H9 (cell line): ENCODE data around the gene RNF32. TPM values are rescaled to one million over a fixed set of nuclear protein-coding genes. Genes with fewer than 3 reads are reported as not detected.

Source experiments
- DNase-seq: peaks from one replicate; pipeline ENCODE4 v3.0.0-alpha.2; 2017
- H2AFZ ChIP-seq: one replicate; pipeline ENCODE4 v1.6.1; 2013; ENCODE audit warnings: mild to moderate bottlenecking, low read length, control low read depth, moderate library complexity
- H2AK5ac ChIP-seq: 2 replicates; pipeline ENCODE4 v1.6.1; 2013; ENCODE audit warnings: low read length, control low read depth, mixed read lengths; ENCODE audit not compliant: insufficient read length
- H2BK120ac ChIP-seq: one replicate; pipeline ENCODE4 v1.6.1; 2013; ENCODE audit warnings: low read depth, mild to moderate bottlenecking, low read length, control low read depth, inconsistent platforms; ENCODE audit not compliant: poor library complexity, severe bottlenecking
- H2BK12ac ChIP-seq: 2 replicates; pipeline ENCODE4 v1.6.1; 2013; ENCODE audit warnings: low read length, control low read depth, mixed read lengths, low read depth; ENCODE audit not compliant: insufficient read length
- H2BK15ac ChIP-seq: 2 replicates; pipeline ENCODE4 v1.6.1; 2013; ENCODE audit warnings: low read depth, low read length, control low read depth
- H2BK20ac ChIP-seq: one replicate; pipeline ENCODE4 v1.6.1; 2013; ENCODE audit warnings: low read depth, mild to moderate bottlenecking, low read length, control low read depth, inconsistent platforms; ENCODE audit not compliant: poor library complexity, severe bottlenecking
- H2BK5ac ChIP-seq: 2 replicates; pipeline ENCODE4 v1.6.1; 2013; ENCODE audit warnings: low read length, control low read depth, mixed read lengths; ENCODE audit not compliant: insufficient read length
- H3K14ac ChIP-seq: 2 replicates; pipeline ENCODE4 v1.6.1; 2013; ENCODE audit warnings: low read length, control low read depth; ENCODE audit not compliant: insufficient read depth
- H3K18ac ChIP-seq: 2 replicates; pipeline ENCODE4 v1.6.1; 2013; ENCODE audit warnings: low read depth, mild to moderate bottlenecking, mixed read lengths, low read length, control low read depth; ENCODE audit not compliant: insufficient read length
- H3K23ac ChIP-seq: 2 replicates; pipeline ENCODE4 v1.6.1; 2013; ENCODE audit warnings: low read length, control low read depth, mixed read lengths, low read depth; ENCODE audit not compliant: insufficient read length
- H3K23me2 ChIP-seq: 2 replicates; pipeline ENCODE4 v1.6.1; 2013; ENCODE audit warnings: low read depth, mild to moderate bottlenecking, mixed read lengths, low read length, control low read depth; ENCODE audit not compliant: insufficient read length, poor library complexity, severe bottlenecking
- H3K27ac ChIP-seq: 2 replicates; pipeline ENCODE4 v1.5.1; 2013; ENCODE audit warnings: low read length, control low read depth, mixed read lengths, low read depth; ENCODE audit not compliant: insufficient read length
- H3K27me3 ChIP-seq: 2 replicates; pipeline ENCODE4 v1.6.1; 2013; ENCODE audit warnings: low read length, control low read depth, inconsistent platforms; ENCODE audit not compliant: insufficient read depth
- H3K4ac ChIP-seq: 2 replicates; pipeline ENCODE4 v1.6.1; 2013; ENCODE audit warnings: low read depth, mild to moderate bottlenecking, control low read depth, inconsistent platforms, low read length, moderate library complexity
- H3K4me1 ChIP-seq: 2 replicates; pipeline ENCODE4 v1.6.1; 2013; ENCODE audit warnings: low read length, control low read depth, inconsistent platforms; ENCODE audit not compliant: insufficient read depth
- H3K4me2 ChIP-seq: 2 replicates; pipeline ENCODE4 v1.6.1; 2013; ENCODE audit warnings: low read length, control low read depth, mixed read lengths; ENCODE audit not compliant: insufficient read length, insufficient read depth
- H3K56ac ChIP-seq: 2 replicates; pipeline ENCODE4 v1.6.1; 2013; ENCODE audit warnings: low read depth, mild to moderate bottlenecking, mixed read lengths, low read length, control low read depth; ENCODE audit not compliant: insufficient read length
- H3K79me1 ChIP-seq: 2 replicates; pipeline ENCODE4 v1.6.1; 2013; ENCODE audit warnings: low read depth, mild to moderate bottlenecking, moderate library complexity, low read length, control low read depth, inconsistent platforms; ENCODE audit not compliant: insufficient read depth, poor library complexity, severe bottlenecking
- H3K79me2 ChIP-seq: 2 replicates; pipeline ENCODE4 v1.6.1; 2013; ENCODE audit warnings: low read length, control low read depth, inconsistent platforms; ENCODE audit not compliant: insufficient read depth
- H3K9ac ChIP-seq: 2 replicates; pipeline ENCODE4 v1.6.1; 2013; ENCODE audit warnings: low read length, control low read depth, mixed read lengths; ENCODE audit not compliant: insufficient read length; ENCODE audit errors: extremely low read depth
- H3K9me3 ChIP-seq: one replicate; pipeline ENCODE4 v1.6.1; 2013; ENCODE audit warnings: low read depth, low read length, inconsistent platforms; ENCODE audit not compliant: control insufficient read depth
- H3T11ph ChIP-seq: one replicate; pipeline ENCODE4 v1.6.1; 2013; ENCODE audit warnings: mild to moderate bottlenecking, low read length, control low read depth, inconsistent platforms
- H4K20me1 ChIP-seq: one replicate; pipeline ENCODE4 v1.6.1; 2013; ENCODE audit not compliant: control insufficient read depth, insufficient read length, insufficient read depth
- H4K5ac ChIP-seq: 2 replicates; pipeline ENCODE4 v1.6.1; 2013; ENCODE audit warnings: low read depth, mild to moderate bottlenecking, mixed read lengths, low read length, control low read depth; ENCODE audit not compliant: insufficient read length
- H4K8ac ChIP-seq: replicated peaks from 2 replicates; pipeline ENCODE4 v1.6.1; 2013; ENCODE audit warnings: low read length, control low read depth, mixed read lengths, low read depth; ENCODE audit not compliant: insufficient read length
- H4K91ac ChIP-seq: 2 replicates; pipeline ENCODE4 v1.6.1; 2013; ENCODE audit warnings: low read depth, mild to moderate bottlenecking, moderate library complexity, mixed read lengths, low read length, control low read depth; ENCODE audit not compliant: insufficient read length
- H3K27ac Mint-ChIP-seq, 3 experiments: 2 replicates in 2 of 3; 3 replicates in 1 of 3; pipeline ENCODE4 v1.8.0; 2020 to 2021; ENCODE audit warnings: mixed read lengths in 3 of 3, mild to moderate bottlenecking in 1 of 3, moderate library complexity in 1 of 3
- H3K27me3 Mint-ChIP-seq: 2 replicates; pipeline ENCODE4 v1.8.0; 2021; ENCODE audit warnings: low read depth, mild to moderate bottlenecking, moderate library complexity, mixed read lengths
- H3K36me3 Mint-ChIP-seq, 3 experiments: 2 replicates in 2 of 3; 3 replicates in 1 of 3; pipeline ENCODE4 v1.8.0; 2020 to 2021; ENCODE audit warnings: low read depth in 3 of 3, mixed read lengths in 3 of 3; ENCODE audit not compliant: insufficient read depth in 1 of 3
- H3K4me1 Mint-ChIP-seq, 2 experiments: 2 replicates each; pipeline ENCODE4 v1.8.0; 2020; ENCODE audit warnings: mixed read lengths in 2 of 2
- H3K4me3 Mint-ChIP-seq, 2 experiments: 2 replicates in 1 of 2; 3 replicates in 1 of 2; pipeline ENCODE4 v1.8.0; 2020 to 2021; ENCODE audit warnings: mild to moderate bottlenecking in 2 of 2, mixed read lengths in 2 of 2, moderate library complexity in 1 of 2
- H3K9me3 Mint-ChIP-seq, 2 experiments: 2 replicates in 1 of 2; 3 replicates in 1 of 2; pipeline ENCODE4 v1.8.0; 2020; ENCODE audit warnings: mild to moderate bottlenecking in 2 of 2, mixed read lengths in 2 of 2, moderate library complexity in 1 of 2
- CTCF ChIP-seq: fragments of 200-600 bp; sonication (generic); conservative IDR thresholded peaks from 3 replicates; pipeline ENCODE4 v1.8.0; 2021; ENCODE audit warnings: antibody characterized with exemption, mild to moderate bottlenecking
- WGBS: extraction: QIAGEN DNeasy Blood & Tissue Kit; methylation state at CpG from one replicate; pipeline ENCODE4 v1.1.7; 2013; ENCODE audit warnings: missing lambda C conversion rate, low lambda C conversion rate, mixed read lengths; ENCODE audit not compliant: insufficient read length; ENCODE audit errors: extremely low coverage; 5-methylcytosine and 5-hydroxymethylcytosine counted together
- total RNA-seq: library from RNA; stranded (reverse); gene quantifications from 2 replicates; pipeline ENCODE4 v1.2.1, GENCODE V29; 2021

Gene RNF32
- total RNA-seq, 1 experiment from 2014 or later, result 0.90 TPM

DNA sequence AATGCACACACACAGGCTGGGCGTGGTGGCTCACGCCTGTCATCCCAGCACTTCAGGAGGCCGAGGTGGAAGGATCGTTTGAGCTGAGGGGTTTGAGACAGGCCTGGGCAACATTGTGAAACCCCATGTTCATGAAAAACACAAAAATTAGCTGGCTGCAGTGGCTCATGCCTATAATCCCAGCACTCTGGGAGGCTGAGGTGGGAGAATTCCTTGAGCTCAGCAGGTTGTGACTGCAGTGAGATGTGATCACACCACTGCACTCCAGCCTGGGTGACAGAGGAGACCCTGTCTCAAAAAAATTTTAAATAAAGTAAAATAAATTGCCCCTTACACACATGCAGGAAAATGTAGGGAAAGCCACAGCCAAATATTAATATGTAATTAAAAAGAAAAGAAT, 44.1 kb downstream of the RNF32 start:
- Histone ChIP-seq H3K23me2 (no peaks in the 10 kb centered on the region), H3K4ac (no peak overlapping the region), H2BK120ac (no peak overlapping the region), H2AK5ac (no peak overlapping the region), H3T11ph (no peak overlapping the region), H2BK5ac (no peak overlapping the region), H3K4me2 (no peak overlapping the region), H3K79me2 (no peaks in the 10 kb centered on the region), H3K14ac (peak overlapping the region; percentile 22; the same call in 1 of the 2 replicates), H3K9ac (no peak overlapping the region), H3K27me3 (no peaks in the 10 kb centered on the region), H3K79me1 (no peaks in the 10 kb centered on the region), H3K56ac (no peak overlapping the region), H2AFZ (no peak overlapping the region), H3K9me3 (no peaks in the 10 kb centered on the region), H2BK12ac (no peak overlapping the region), H4K91ac (no peak overlapping the region), H4K5ac (no peak overlapping the region), H3K27ac (no peak overlapping the region), H3K4me1 (no peaks in the 10 kb centered on the region), H2BK20ac (no peak overlapping the region), H2BK15ac (no peak overlapping the region), H4K20me1 (no peaks in the 10 kb centered on the region), H4K8ac (no peak overlapping the region), H3K18ac (no peak overlapping the region), H3K23ac (no peak overlapping the region)
- Mint-ChIP-seq H3K9me3 (no peaks in the 10 kb centered on the region), H3K27me3 (no peaks in the 10 kb centered on the region), H3K4me1 (no peaks in the 10 kb centered on the region), H3K4me3 (no peak overlapping the region), H3K27ac (peak overlapping the region in 1 of 3 experiments; percentile 47; a peak in 2 of 7 replicates), H3K36me3 (peaks cover 0 to 11% (median 2%) of the 10 kb centered on the region in 3 experiments; a peak in 3 of 7 replicates)
- no peak for TF ChIP-seq CTCF
- DNase-seq, result no peak
- no CpG with 5 or more reads among the region's 4 CpGs for WGBS
